HepG2 (cell line): ENCODE results near the gene TBC1D2B. TPM values are rescaled to one million over a fixed set of nuclear protein-coding genes. Genes with fewer than 3 reads are reported as not detected.

Experiments
- EEA1 ChIP-seq: sonication (generic); formaldehyde crosslinking; IDR thresholded peaks from 2 replicates; pipeline ENCODE4 v1.5.1; 2020; ENCODE audit warnings: mild to moderate bottlenecking, missing genetic modification reagents, borderline replicate concordance
- HOXA9 ChIP-seq: sonication (generic); formaldehyde crosslinking; IDR thresholded peaks from 2 replicates; pipeline ENCODE4 v1.8.1; 2022; ENCODE audit warnings: missing genetic modification reagents, mild to moderate bottlenecking, moderate library complexity, borderline replicate concordance
- KAT2B ChIP-seq: fragments of 150-350 bp; IDR thresholded peaks from 2 replicates; pipeline ENCODE4 v1.6.1; 2014; ENCODE audit warnings: low read depth, low read length, borderline replicate concordance
- MED1 ChIP-seq: sonication (generic); formaldehyde crosslinking; IDR thresholded peaks from 2 replicates; pipeline ENCODE4 v1.4.0; 2020; ENCODE audit warnings: missing genetic modification reagents
- NONO ChIP-seq, 2 experiments: fragments of 450-650 bp in 1 of 2; sonication (generic) in 1 of 2; formaldehyde crosslinking in 1 of 2; IDR thresholded peaks in 1 of 2; conservative IDR thresholded peaks in 1 of 2; 2 replicates each; pipeline versions ENCODE4 v1.6.1 to v1.8.0; 2017 to 2022; ENCODE audit warnings: mild to moderate bottlenecking in 1 of 2, missing genetic modification reagents in 1 of 2, moderate library complexity in 1 of 2
- RAD21 ChIP-seq: fragments of 450-650 bp; formaldehyde crosslinking; IDR thresholded peaks from 2 replicates; pipeline ENCODE4 v1.5.0; 2020; ENCODE audit warnings: mild to moderate bottlenecking
- RELA ChIP-seq: sonication (generic); formaldehyde crosslinking; IDR thresholded peaks from 2 replicates; pipeline ENCODE4 v1.4.0; 2020; ENCODE audit warnings: missing genetic modification reagents
- SAP130 ChIP-seq: IDR thresholded peaks from 2 replicates; pipeline ENCODE4 v1.6.1; 2016; ENCODE audit warnings: low read depth
- TCF7L2 ChIP-seq: IDR thresholded peaks from 2 replicates; pipeline ENCODE4 v1.6.1; 2011; ENCODE audit warnings: mild to moderate bottlenecking, low read depth, low read length, moderate library complexity
- TFE3 ChIP-seq: IDR thresholded peaks from 2 replicates; pipeline ENCODE4 v1.6.1; 2016
- WIZ ChIP-seq: sonication (generic); formaldehyde crosslinking; IDR thresholded peaks from 2 replicates; pipeline ENCODE4 v1.5.1; 2020; ENCODE audit warnings: mild to moderate bottlenecking, missing genetic modification reagents
- ZNF207 ChIP-seq: fragments of 450-650 bp; IDR thresholded peaks from 2 replicates; pipeline ENCODE4 v1.6.1; 2016; ENCODE audit warnings: antibody characterized with exemption, borderline replicate concordance
- ZNF282 ChIP-seq: fragments of 450-650 bp; IDR thresholded peaks from 2 replicates; pipeline ENCODE4 v1.6.1; 2018; ENCODE audit not compliant: partially characterized antibody
- ZNF530 ChIP-seq: sonication (generic); formaldehyde crosslinking; IDR thresholded peaks from 2 replicates; pipeline ENCODE4 v1.5.0; 2020; ENCODE audit warnings: low read depth, mild to moderate bottlenecking, missing genetic modification reagents
- ZNF549 ChIP-seq: sonication (generic); formaldehyde crosslinking; IDR thresholded peaks from 2 replicates; pipeline ENCODE4 v1.5.0; 2020; ENCODE audit warnings: missing genetic modification reagents
- ZNF629 ChIP-seq: sonication (generic); formaldehyde crosslinking; conservative IDR thresholded peaks from 2 replicates; pipeline ENCODE4 v1.5.0; 2020; ENCODE audit warnings: missing genetic modification reagents
- polyA plus RNA-seq, 8 experiments: library from polyadenylated mRNA; depleted of rRNA in 3 of 8; stranded (reverse) in 7 of 8; unstranded in 1 of 8; fragments of >200 nt; fragmentation: Illumina TruSeq in 4 of 8; extraction: Trizol in 4 of 8; gene quantifications; 2 replicates each; pipeline versions ENCODE4 v1.2.1 to v1.2.3, GENCODE V29; 2011 to 2016; ENCODE audit warnings: low read depth in 4 of 8, missing spikeins in 1 of 8, mixed read lengths in 1 of 8; ENCODE audit not compliant: insufficient read depth in 1 of 8
- total RNA-seq, 5 experiments: library from RNA; depleted of rRNA; stranded (reverse); fragments of >200 nt; fragmentation: Illumina TruSeq; extraction: Trizol; gene quantifications; 2 replicates each; pipeline ENCODE4 v1.2.3, GENCODE V29; 2016; ENCODE audit warnings: low read depth in 1 of 5
- TF ChIP-seq, protein P1 (sequence below): sonication (generic); formaldehyde crosslinking; IDR thresholded peaks from 2 replicates; pipeline ENCODE4 v1.9.0; 2021; ENCODE audit warnings: missing genetic modification reagents, borderline replicate concordance
- TF ChIP-seq, protein P2 (sequence below): conservative IDR thresholded peaks from 2 replicates; pipeline ENCODE4 v1.6.1; 2018; ENCODE audit warnings: missing genetic modification reagents
- TF ChIP-seq, protein P3 (sequence below): sonication (generic); formaldehyde crosslinking; IDR thresholded peaks from 2 replicates; pipeline ENCODE4 v1.8.1; 2023; ENCODE audit warnings: missing genetic modification reagents, mild to moderate bottlenecking, borderline replicate concordance
- TF ChIP-seq, protein P4 (sequence below): IDR thresholded peaks from 2 replicates; pipeline ENCODE4 v1.6.1; 2016; ENCODE audit warnings: missing biosample characterization, missing genetic modification reagents, low read depth
- TF ChIP-seq, protein P5 (sequence below): sonication (generic); formaldehyde crosslinking; IDR thresholded peaks from 2 replicates; pipeline ENCODE4 v1.4.0; 2020; ENCODE audit warnings: missing genetic modification reagents

The TBC1D2B gene
- total and polyA plus RNA-seq, 2 of the 13 experiments (the other 11 are each of a cell fraction or from before 2014, with no cell fraction given), result 10.1 to 14.4 TPM

DNA sequence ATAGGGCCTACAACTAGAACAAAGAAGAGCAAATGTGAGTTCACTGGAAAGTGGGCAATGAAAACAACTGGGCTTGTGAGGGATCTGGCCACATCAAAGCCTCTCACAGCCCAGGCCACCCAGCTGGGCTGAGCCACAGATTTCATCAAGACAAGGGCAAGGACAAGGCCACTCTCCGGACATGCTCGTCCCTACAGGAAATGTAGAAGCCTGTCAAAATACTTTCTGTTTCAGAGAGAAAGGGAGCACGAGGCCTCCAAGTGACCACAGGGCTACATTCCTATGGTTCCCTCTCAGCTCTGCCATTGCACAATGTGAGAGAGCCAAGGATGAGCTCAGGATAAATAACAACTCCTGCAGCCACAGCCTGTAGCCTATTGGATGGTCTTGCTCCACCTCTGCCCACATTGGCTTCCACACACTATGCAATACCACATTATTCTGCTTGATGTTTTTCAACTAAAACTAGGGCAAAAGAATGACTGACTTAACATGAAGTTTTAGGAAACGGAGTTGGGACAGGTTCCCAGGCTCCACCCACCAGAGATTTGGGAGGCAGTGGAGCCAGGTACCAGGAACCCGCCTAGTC, 12.1 kb downstream of the TBC1D2B start (continued):
- TF ChIP-seq, protein P1, sequence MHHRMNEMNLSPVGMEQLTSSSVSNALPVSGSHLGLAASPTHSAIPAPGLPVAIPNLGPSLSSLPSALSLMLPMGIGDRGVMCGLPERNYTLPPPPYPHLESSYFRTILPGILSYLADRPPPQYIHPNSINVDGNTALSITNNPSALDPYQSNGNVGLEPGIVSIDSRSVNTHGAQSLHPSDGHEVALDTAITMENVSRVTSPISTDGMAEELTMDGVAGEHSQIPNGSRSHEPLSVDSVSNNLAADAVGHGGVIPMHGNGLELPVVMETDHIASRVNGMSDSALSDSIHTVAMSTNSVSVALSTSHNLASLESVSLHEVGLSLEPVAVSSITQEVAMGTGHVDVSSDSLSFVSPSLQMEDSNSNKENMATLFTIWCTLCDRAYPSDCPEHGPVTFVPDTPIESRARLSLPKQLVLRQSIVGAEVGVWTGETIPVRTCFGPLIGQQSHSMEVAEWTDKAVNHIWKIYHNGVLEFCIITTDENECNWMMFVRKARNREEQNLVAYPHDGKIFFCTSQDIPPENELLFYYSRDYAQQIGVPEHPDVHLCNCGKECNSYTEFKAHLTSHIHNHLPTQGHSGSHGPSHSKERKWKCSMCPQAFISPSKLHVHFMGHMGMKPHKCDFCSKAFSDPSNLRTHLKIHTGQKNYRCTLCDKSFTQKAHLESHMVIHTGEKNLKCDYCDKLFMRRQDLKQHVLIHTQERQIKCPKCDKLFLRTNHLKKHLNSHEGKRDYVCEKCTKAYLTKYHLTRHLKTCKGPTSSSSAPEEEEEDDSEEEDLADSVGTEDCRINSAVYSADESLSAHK (CRISPR knock-in tag), result no peak
- peak; percentile 95 for TF ChIP-seq TFE3 (CRISPR knock-in tag)
- TF ChIP-seq, protein P2, sequence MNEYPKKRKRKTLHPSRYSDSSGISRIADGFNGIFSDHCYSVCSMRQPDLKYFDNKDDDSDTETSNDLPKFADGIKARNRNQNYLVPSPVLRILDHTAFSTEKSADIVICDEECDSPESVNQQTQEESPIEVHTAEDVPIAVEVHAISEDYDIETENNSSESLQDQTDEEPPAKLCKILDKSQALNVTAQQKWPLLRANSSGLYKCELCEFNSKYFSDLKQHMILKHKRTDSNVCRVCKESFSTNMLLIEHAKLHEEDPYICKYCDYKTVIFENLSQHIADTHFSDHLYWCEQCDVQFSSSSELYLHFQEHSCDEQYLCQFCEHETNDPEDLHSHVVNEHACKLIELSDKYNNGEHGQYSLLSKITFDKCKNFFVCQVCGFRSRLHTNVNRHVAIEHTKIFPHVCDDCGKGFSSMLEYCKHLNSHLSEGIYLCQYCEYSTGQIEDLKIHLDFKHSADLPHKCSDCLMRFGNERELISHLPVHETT (CRISPR knock-in tag), result peak; percentile 71
- TF ChIP-seq, protein P3, sequence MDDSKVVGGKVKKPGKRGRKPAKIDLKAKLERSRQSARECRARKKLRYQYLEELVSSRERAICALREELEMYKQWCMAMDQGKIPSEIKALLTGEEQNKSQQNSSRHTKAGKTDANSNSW (CRISPR knock-in tag), result no peak
- 0 out of 2 replicates have a peak, but pooled peaks have one; percentile 11 for TF ChIP-seq ZNF629 (CRISPR knock-in tag)
- TF ChIP-seq, protein P4, sequence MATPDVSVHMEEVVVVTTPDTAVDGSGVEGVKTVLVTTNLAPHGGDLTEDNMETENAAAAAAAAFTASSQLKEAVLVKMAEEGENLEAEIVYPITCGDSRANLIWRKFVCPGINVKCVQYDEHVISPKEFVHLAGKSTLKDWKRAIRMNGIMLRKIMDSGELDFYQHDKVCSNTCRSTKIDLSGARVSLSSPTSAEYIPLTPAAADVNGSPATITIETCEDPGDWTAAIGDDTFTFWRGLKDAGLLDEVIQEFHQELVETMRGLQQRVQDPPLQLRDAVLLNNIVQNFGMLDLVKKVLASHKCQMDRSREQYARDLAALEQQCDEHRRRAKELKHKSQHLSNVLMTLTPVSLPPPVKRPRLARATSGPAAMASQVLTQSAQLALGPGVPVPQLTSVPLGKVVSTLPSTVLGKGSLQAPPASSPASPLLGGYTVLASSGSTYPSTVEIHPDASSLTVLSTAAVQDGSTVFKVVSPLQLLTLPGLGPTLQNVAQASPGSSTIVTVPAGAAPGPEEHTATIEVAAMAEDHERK, result 0 out of 2 replicates have a peak, but pooled peaks have one; percentile 32
- TF ChIP-seq NONO (IDR thresholded peaks at IDR 0.05), result no peak
- TF ChIP-seq NONO (CRISPR knock-in tag; conservative IDR thresholded peaks at IDR 0.05), result peak; percentile 75; the same call in 1 of the 2 replicates
- no peak for TF ChIP-seq RAD21
- no peak for TF ChIP-seq EEA1 (CRISPR knock-in tag)
- TF ChIP-seq HOXA9 (CRISPR knock-in tag), result no peak
- TF ChIP-seq ZNF530 (CRISPR knock-in tag), result no peak
- TF ChIP-seq ZNF282, result no peak
- peak; percentile 98 for TF ChIP-seq MED1 (CRISPR knock-in tag)
- TF ChIP-seq, protein P5, sequence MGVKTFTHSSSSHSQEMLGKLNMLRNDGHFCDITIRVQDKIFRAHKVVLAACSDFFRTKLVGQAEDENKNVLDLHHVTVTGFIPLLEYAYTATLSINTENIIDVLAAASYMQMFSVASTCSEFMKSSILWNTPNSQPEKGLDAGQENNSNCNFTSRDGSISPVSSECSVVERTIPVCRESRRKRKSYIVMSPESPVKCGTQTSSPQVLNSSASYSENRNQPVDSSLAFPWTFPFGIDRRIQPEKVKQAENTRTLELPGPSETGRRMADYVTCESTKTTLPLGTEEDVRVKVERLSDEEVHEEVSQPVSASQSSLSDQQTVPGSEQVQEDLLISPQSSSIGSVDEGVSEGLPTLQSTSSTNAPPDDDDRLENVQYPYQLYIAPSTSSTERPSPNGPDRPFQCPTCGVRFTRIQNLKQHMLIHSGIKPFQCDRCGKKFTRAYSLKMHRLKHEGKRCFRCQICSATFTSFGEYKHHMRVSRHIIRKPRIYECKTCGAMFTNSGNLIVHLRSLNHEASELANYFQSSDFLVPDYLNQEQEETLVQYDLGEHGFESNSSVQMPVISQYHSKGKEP, result 0 out of 2 replicates have a peak, but pooled peaks have one; percentile 43
- peak; percentile 98 for TF ChIP-seq SAP130 (CRISPR knock-in tag)
- no peak for TF ChIP-seq ZNF549 (CRISPR knock-in tag)
- no peak for TF ChIP-seq ZNF207
- TF ChIP-seq KAT2B, result no peak
- TF ChIP-seq TCF7L2, result peak; percentile 82
- TF ChIP-seq WIZ, result peak; percentile 86
- 0 out of 2 replicates have a peak, but pooled peaks have one; percentile 54 for TF ChIP-seq RELA (CRISPR knock-in tag)
